ENCODE results near the gene DAZAP1. TPM values are rescaled to one million over a fixed set of nuclear protein-coding genes. Genes with fewer than 3 reads are reported as not detected.

The DAZAP1 gene
- total RNA-seq, 1 donor from 2014 or later = 27.1 TPM

DNA sequence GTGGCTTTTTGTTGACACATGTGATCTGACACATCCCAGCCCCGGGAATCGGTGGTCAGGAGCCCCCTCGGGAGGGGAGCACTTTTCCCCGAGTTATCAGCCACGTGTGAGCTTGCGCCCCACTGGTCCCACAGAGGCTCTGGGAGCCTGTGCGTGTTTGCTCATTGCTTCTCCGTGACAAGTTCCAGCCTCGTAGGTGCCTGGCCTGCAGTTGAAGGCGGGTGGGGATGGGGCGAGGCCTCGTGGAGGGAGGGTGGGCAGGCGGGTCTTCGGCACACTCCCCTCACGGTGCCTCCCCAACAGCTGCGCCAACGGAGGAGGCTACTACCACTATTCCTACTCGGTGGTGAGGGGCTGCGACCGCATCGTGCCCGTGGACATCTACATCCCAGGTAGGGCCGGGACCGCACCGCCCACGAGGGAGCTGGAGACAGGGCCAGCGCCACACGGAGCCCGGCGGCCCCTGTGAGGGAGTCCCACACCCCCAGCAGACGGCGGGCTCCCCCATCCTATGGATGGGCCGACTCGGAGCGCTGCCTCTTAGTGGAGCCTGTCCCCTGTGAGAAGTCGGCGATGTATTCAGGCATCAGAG, 14.4 kb upstream of the DAZAP1 start:
- no peak overlapping the region for H3K4me3 ChIP-seq (ENCODE audit: low read length in 3 of 3)
- H3K27ac ChIP-seq (ENCODE audit: low read depth, low read length) = no peak overlapping the region
- peaks cover 44 to 56% (median 52%) of the 10 kb centered on the region in 3 donors for H3K36me3 ChIP-seq (ENCODE audit: control insufficient read depth in 3 of 3, insufficient read depth in 3 of 3, low read length in 3 of 3)
- H3K9me3 ChIP-seq (ENCODE audit: control insufficient read depth in 3 of 3, low read length in 3 of 3) = no peaks in the 10 kb centered on the region
- H3K4me1 ChIP-seq (ENCODE audit: control insufficient read depth in 3 of 3, insufficient read depth in 3 of 3, low read length in 3 of 3) = peaks cover 26 to 38% (median 37%) of the 10 kb centered on the region in 3 donors
- H3K9ac ChIP-seq (ENCODE audit: low read depth in 1 of 3, low read length in 3 of 3) = no peak overlapping the region
- no peaks in the 10 kb centered on the region for H3K27me3 ChIP-seq (ENCODE audit: control insufficient read depth in 3 of 3, insufficient read depth in 3 of 3, low read length in 3 of 3)

DNA sequence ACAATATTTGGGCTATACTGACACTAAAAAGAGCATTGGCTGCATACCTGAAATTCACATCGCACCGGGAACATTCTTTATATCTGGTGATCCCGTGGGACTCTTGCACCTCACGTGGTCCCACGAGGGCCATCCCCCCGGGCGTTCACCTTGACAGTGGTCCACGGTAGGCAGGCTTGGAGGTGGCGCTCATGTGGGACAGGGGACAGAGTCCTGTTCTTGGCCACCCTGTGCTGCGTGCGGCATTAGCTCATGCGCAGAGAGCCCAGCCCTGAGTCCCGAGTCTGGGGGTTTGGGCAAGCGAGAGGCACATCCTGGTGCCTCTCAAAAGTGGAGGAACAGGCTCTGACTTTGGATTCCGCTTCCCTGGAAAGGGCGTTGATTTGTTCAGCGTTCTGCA, 13.5 kb upstream of the DAZAP1 start:
- peaks cover 42 to 54% (median 50%) of the 10 kb centered on the region in 3 donors for H3K36me3 ChIP-seq (ENCODE audit: control insufficient read depth in 3 of 3, insufficient read depth in 3 of 3, low read length in 3 of 3)
- no peak overlapping the region for H3K4me3 ChIP-seq (ENCODE audit: low read length in 3 of 3)
- no peak overlapping the region for H3K27ac ChIP-seq (ENCODE audit: low read depth, low read length)
- no peaks in the 10 kb centered on the region for H3K27me3 ChIP-seq (ENCODE audit: control insufficient read depth in 3 of 3, insufficient read depth in 3 of 3, low read length in 3 of 3)
- peak overlapping the region in 1 of 3 donors; percentile 33 for H3K9ac ChIP-seq (ENCODE audit: low read depth in 1 of 3, low read length in 3 of 3)
- H3K9me3 ChIP-seq (ENCODE audit: control insufficient read depth in 3 of 3, low read length in 3 of 3) = no peaks in the 10 kb centered on the region
- H3K4me1 ChIP-seq (ENCODE audit: control insufficient read depth in 3 of 3, insufficient read depth in 3 of 3, low read length in 3 of 3) = peaks cover 20 to 31% (median 31%) of the 10 kb centered on the region in 3 donors

DNA sequence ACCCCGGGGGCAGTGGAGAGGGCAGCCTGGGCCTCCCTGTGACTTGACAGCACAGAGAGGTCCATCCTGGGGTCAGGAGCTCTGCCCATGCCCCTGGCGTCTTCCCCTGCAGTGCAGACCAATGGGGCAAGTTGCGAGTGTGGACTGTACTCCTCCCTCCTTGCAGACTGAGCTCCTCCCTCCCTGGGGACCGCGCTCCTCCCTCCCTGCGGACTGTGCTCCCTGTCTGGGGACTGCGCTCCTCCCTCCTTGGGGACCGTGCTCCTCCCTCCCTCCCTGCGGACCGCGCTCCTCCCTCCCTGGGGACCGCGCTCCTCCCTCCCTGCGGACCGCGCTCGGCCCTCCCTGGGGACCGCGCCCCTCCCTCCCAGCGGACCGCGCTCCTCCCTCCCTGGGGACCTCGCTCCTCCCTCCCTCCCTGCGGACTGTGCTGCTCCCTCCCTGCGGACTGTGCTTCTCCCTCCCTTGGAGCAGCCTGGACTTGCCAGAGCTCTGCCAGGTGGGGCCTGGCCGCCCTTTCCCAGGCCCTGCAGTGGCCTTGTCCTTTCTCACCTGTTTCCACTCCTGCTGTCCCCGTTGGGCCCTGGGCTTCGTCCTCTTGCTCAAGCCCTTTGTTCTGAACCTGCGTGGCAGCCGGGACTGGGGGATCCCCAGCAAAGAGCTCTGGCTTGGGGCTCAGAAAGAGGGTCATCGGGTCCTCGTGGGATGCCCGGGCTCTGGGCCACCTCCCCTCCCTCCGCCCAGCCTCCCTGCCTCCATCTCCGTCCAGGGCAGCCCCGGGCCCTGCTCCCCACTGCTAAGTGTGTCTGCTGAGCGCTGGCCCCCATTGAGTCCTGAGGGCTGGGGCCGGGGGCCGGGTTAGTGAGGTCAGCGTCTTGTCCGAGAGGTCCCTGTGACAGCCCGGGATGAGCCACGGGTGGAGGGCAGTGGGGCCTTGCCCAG, 12.9 kb upstream of the DAZAP1 start:
- Histone ChIP-seq H3K27me3 (ENCODE audit: control insufficient read depth in 3 of 3, insufficient read depth in 3 of 3, low read length in 3 of 3) (no peaks in the 10 kb centered on the region), H3K4me1 (ENCODE audit: control insufficient read depth in 3 of 3, insufficient read depth in 3 of 3, low read length in 3 of 3) (peaks cover 18 to 33% (median 29%) of the 10 kb centered on the region in 3 donors), H3K9me3 (ENCODE audit: control insufficient read depth in 3 of 3, low read length in 3 of 3) (no peaks in the 10 kb centered on the region), H3K9ac (ENCODE audit: low read depth in 1 of 3, low read length in 3 of 3) (peak overlapping the region in 1 of 3 donors; percentile 33), H3K4me3 (ENCODE audit: low read length in 3 of 3) (no peak overlapping the region), H3K36me3 (ENCODE audit: control insufficient read depth in 3 of 3, insufficient read depth in 3 of 3, low read length in 3 of 3) (peaks cover 40 to 53% (median 48%) of the 10 kb centered on the region in 3 donors), H3K27ac (ENCODE audit: low read depth, low read length) (no peak overlapping the region)

DNA sequence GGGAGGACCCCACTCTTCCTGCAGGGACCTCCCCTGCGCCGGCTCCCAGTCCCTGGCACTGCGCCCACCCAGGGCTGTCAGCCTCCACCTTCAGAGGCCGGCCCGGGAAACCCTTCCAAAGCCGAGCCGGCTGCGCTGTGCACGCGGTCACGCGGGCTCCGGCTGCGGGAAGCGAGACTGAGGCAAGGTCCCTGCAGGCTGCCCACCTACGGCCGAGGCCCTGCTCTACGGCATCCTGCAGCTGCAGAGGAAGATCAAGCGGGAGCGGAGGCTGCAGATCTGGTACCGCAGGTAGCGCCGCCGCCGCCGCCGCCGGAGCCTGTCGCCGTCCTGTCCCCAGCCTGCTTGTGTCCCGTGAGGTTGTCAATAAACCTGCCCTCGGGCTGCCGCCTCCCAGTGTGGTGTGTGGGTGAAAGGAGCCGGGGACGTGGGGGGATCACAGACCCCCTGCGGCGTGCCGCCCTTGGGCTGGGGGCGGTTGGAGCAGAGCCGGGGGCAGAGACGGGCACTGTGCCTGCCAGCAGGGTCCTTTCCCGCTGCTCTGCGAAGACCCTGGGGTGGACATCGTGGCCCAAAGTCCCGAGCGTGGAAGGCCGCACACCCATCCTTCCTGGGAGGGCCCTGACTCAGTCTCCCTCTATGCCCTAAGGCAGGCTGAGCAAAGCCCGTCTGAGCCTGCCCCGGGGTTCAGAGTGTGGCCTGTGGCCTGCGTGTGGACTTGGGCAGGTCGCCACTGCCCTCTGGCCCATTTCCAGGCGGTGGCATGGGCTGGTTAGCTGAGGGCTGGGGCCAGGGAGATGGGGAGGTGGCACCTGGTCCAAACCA, 12.0 kb upstream of the DAZAP1 start:
- Histone ChIP-seq H3K4me1 (ENCODE audit: control insufficient read depth in 3 of 3, insufficient read depth in 3 of 3, low read length in 3 of 3) (peaks cover 22 to 40% (median 36%) of the 10 kb centered on the region in 3 donors), H3K36me3 (ENCODE audit: control insufficient read depth in 3 of 3, insufficient read depth in 3 of 3, low read length in 3 of 3) (peaks cover 36 to 48% (median 43%) of the 10 kb centered on the region in 3 donors), H3K27ac (ENCODE audit: low read depth, low read length) (no peak overlapping the region)

DNA sequence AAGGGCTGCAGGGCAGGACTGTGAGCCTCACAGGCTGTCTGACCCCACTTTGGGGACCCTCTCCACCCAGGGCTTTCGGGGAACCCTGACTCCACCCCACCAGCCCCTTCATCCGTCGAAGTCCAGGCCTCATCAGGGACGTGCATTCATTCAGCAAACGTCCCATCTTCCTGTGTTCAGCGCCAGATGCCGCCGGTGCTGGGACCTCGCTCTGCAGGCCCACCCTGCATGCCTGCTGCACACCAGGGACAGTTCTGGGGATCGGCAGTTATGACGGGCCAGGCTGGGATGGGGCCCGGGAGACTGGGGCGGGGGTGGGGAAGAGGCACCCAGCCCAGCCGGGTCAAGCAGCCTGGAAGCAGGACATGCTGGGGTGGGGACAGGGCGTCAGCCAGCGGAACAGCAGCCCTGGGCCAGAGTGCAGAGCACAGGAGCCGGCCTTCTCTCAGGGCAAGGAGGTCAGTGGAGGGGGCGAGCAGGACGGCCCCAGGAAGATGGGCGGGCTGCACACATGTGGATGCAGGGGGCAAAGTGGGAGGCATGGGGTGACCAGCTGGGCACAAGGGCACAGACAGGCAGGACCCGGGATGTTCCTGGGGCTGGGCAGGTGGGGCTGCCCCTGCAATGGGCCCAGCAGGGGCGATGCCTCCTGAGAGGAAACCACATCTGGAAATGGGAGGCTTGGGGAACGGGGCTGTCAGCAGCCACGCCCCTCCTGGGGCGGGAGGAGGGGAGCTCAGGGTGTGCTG, 11.2 kb upstream of the DAZAP1 start:
- peak overlapping the region in 2 of 3 donors; percentile 19 to 35 for H3K4me3 ChIP-seq (ENCODE audit: low read length in 3 of 3)
- H3K9me3 ChIP-seq (ENCODE audit: control insufficient read depth in 3 of 3, low read length in 3 of 3) = no peaks in the 10 kb centered on the region
- H3K27me3 ChIP-seq (ENCODE audit: control insufficient read depth in 3 of 3, insufficient read depth in 3 of 3, low read length in 3 of 3) = no peaks in the 10 kb centered on the region
- H3K9ac ChIP-seq (ENCODE audit: low read depth in 1 of 3, low read length in 3 of 3) = peak overlapping the region in 2 of 3 donors; percentile 33 to 62
- no peak overlapping the region for H3K27ac ChIP-seq (ENCODE audit: low read depth, low read length)
- H3K4me1 ChIP-seq (ENCODE audit: control insufficient read depth in 3 of 3, insufficient read depth in 3 of 3, low read length in 3 of 3) = peaks cover 25 to 48% (median 42%) of the 10 kb centered on the region in 3 donors
- H3K36me3 ChIP-seq (ENCODE audit: control insufficient read depth in 3 of 3, insufficient read depth in 3 of 3, low read length in 3 of 3) = peaks cover 30 to 40% (median 35%) of the 10 kb centered on the region in 3 donors

More for the DNA sequence above, 12.0 kb upstream of the DAZAP1 start:
- no peaks in the 10 kb centered on the region for H3K27me3 ChIP-seq (ENCODE audit: control insufficient read depth in 3 of 3, insufficient read depth in 3 of 3, low read length in 3 of 3)
- H3K9ac ChIP-seq (ENCODE audit: low read depth in 1 of 3, low read length in 3 of 3) = peak overlapping the region; percentile 32 to 62 (median 33)
- H3K9me3 ChIP-seq (ENCODE audit: control insufficient read depth in 3 of 3, low read length in 3 of 3) = no peaks in the 10 kb centered on the region
- no peak overlapping the region for H3K4me3 ChIP-seq (ENCODE audit: low read length in 3 of 3)

DNA sequence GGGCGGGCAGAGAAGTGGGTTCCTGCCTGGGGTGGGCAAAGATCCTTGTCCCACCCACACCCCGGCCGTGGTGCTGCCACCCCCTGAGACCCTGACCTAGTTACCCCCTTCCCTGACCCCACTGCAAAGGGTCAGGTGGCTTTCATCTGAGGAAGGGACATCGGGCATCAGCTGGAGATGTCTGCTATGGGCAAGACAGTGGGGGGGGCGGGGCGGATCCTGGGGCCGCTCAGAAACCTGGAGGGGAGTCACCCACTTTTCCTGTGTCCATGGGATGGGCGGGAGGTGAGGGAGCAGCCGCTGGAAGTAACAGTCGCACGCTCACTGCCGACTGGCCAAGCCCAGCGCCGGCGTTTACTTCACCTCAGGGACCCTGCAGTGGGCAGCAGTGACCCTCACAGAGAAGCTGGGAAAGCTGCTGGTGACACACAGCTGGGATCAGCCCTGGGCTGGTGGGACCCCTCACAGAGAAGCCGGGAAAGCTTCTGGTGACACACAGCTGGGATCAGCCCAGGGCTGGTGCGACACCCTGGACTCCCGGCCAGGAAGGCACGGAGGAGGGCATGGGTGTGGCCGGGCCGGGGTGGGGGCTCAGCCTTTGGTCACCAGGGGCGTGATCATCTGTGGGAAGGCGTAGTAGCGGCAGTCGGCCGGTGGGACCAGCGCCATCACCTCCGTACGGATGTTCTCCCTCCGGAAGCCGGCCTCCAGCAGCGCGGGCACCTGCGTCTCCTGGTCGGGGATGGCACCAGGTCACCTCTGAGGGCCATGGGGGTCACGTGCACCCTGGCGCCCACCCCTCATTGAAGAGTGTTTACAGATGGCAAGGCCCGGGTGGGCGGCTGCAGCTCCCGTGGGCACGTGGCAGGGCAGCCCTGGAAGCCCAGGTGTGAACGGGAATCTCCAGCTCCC, 10.4 kb upstream of the DAZAP1 start:
- Histone ChIP-seq H3K9me3 (ENCODE audit: control insufficient read depth in 3 of 3, low read length in 3 of 3) (no peaks in the 10 kb centered on the region), H3K27me3 (ENCODE audit: control insufficient read depth in 3 of 3, insufficient read depth in 3 of 3, low read length in 3 of 3) (no peaks in the 10 kb centered on the region), H3K4me1 (ENCODE audit: control insufficient read depth in 3 of 3, insufficient read depth in 3 of 3, low read length in 3 of 3) (peaks cover 25 to 48% (median 42%) of the 10 kb centered on the region in 3 donors), H3K36me3 (ENCODE audit: control insufficient read depth in 3 of 3, insufficient read depth in 3 of 3, low read length in 3 of 3) (peaks cover 26 to 39% (median 27%) of the 10 kb centered on the region in 3 donors), H3K4me3 (ENCODE audit: low read length in 3 of 3) (no peak overlapping the region), H3K27ac (ENCODE audit: low read depth, low read length) (no peak overlapping the region), H3K9ac (ENCODE audit: low read depth in 1 of 3, low read length in 3 of 3) (peak overlapping the region in 1 of 3 donors; percentile 40)

DNA sequence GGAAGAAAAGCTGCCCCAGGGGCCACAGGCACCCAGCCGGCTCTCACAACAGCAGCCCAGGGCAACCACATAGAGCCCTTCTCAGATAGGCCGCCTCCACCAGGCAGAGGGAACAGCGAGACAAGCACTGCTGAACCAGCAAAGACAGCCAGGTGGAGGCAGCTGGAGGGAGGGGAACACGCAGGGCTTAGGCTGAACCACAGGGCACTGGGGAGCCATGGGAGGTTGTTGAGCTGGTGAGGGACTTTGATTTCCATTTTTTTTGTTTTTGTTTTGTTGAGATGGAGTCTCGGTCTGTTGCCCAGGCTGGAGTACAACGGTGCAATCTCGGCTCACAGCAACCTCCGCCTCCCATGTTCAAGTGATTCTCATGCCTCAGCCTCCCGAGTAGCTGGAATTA, 9.5 kb upstream of the DAZAP1 start:
- H3K4me1 ChIP-seq (ENCODE audit: control insufficient read depth in 3 of 3, insufficient read depth in 3 of 3, low read length in 3 of 3) = peaks cover 25 to 48% (median 44%) of the 10 kb centered on the region in 3 donors
- H3K9ac ChIP-seq (ENCODE audit: low read depth in 1 of 3, low read length in 3 of 3) = no peak overlapping the region
- H3K27ac ChIP-seq (ENCODE audit: low read depth, low read length) = no peak overlapping the region

DNA sequence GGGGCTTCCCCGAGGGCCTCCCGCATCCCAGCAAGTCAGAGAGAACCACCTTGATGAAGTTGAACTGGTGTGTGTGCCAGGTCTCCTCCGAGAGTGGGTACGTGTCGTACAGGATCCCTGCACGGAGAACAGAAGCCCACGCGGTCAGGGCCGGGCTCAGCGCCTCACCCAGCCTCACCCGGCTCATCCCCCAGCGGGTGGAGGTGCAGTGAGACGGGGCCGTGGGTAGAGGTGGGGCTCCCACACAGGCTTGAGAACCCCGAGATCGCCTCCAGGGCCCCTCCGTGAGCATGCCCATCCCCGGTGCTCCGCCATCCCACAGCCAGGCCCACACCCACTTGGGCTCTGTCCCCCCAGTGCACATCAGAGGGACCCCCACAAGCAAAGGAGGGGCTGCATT, 8.3 kb upstream of the DAZAP1 start:
- Histone ChIP-seq H3K36me3 (ENCODE audit: control insufficient read depth in 3 of 3, insufficient read depth in 3 of 3, low read length in 3 of 3) (peaks cover 11 to 19% (median 13%) of the 10 kb centered on the region in 3 donors), H3K27me3 (ENCODE audit: control insufficient read depth in 3 of 3, insufficient read depth in 3 of 3, low read length in 3 of 3) (no peaks in the 10 kb centered on the region), H3K27ac (ENCODE audit: low read depth, low read length) (no peak overlapping the region), H3K9ac (ENCODE audit: low read depth in 1 of 3, low read length in 3 of 3) (no peak overlapping the region), H3K9me3 (ENCODE audit: control insufficient read depth in 3 of 3, low read length in 3 of 3) (no peaks in the 10 kb centered on the region), H3K4me1 (ENCODE audit: control insufficient read depth in 3 of 3, insufficient read depth in 3 of 3, low read length in 3 of 3) (peaks cover 25 to 48% (median 44%) of the 10 kb centered on the region in 3 donors), H3K4me3 (ENCODE audit: low read length in 3 of 3) (no peak overlapping the region)

More for the DNA sequence above, 9.5 kb upstream of the DAZAP1 start:
- Histone ChIP-seq H3K36me3 (ENCODE audit: control insufficient read depth in 3 of 3, insufficient read depth in 3 of 3, low read length in 3 of 3) (peaks cover 18 to 31% (median 19%) of the 10 kb centered on the region in 3 donors), H3K27me3 (ENCODE audit: control insufficient read depth in 3 of 3, insufficient read depth in 3 of 3, low read length in 3 of 3) (no peaks in the 10 kb centered on the region), H3K4me3 (ENCODE audit: low read length in 3 of 3) (no peak overlapping the region), H3K9me3 (ENCODE audit: control insufficient read depth in 3 of 3, low read length in 3 of 3) (no peaks in the 10 kb centered on the region)

All from skeletal muscle tissue (tissue), 4 donors.